K562 (cell line): ENCODE results near the gene RHEB. TPM values are rescaled to one million over a fixed set of nuclear protein-coding genes. Genes with fewer than 3 reads are reported as not detected.

Experiments used
- ATAC-seq: fragments of 200-7000 bp; cut with Tn5 transposase; 3 replicates; pipeline ENCODE4 v1.9.1; 2020; ENCODE audit warnings: moderate library complexity
- BruUV-seq: library from RNA; stranded (reverse); fragments of 400-500 nt; replicated peaks from 2 replicates; lab custom pipeline; 2021; lab: Mats Ljungman, UMichigan
- CTCF ChIA-PET: fragments of 300-600 bp; formaldehyde crosslinking; extraction: SDS; loops from one replicate; lab custom pipeline; 2021; ENCODE audit warnings: low intra/inter-chr PET ratio; lab: Yijun Ruan, JAX
- POLR2A ChIA-PET: fragments of 300-600, 350-650 bp; sonication (Branson Sonifier 250); formaldehyde crosslinking; extraction: SDS; loops from one replicate; lab custom pipeline; 2021; ENCODE audit warnings: antibody characterized with exemption, inconsistent platforms; lab: Yijun Ruan, JAX
- DNase-seq, 4 experiments: peaks; one replicate each; pipeline versions ENCODE4 v3.0.0 to v3.0.0-alpha.2; 2011 to 2018; ENCODE audit warnings: low spot score in 3 of 4, mixed read lengths in 3 of 4; ENCODE audit errors: extremely low read depth in 1 of 4
- FAIRE-seq: peaks from 2 replicates; lab custom pipeline; 2011; peaks lifted over from hg19 to GRCh38; lab: Jason Lieb, UNC
- H2AFZ ChIP-seq: 2 replicates; pipeline ENCODE4 v1.6.0; 2011; ENCODE audit warnings: low read depth, low read length, control low read depth, inconsistent platforms
- H3K27ac ChIP-seq: fragments of 200-600 bp; 3 replicates; pipeline ENCODE4 v1.8.0; 2011; ENCODE audit warnings: low read depth, mild to moderate bottlenecking, control low read depth, inconsistent platforms, low read length, moderate library complexity, mixed read lengths; ENCODE audit errors: extremely low read depth
- H3K27me3 ChIP-seq, 2 experiments: fragments of 300-600 bp in 1 of 2; 2 replicates in 1 of 2; 3 replicates in 1 of 2; pipeline versions ENCODE4 v1.6.0 to v1.8.0; 2011; ENCODE audit warnings: inconsistent platforms in 2 of 2, low read length in 2 of 2, mild to moderate bottlenecking in 1 of 2, mixed read lengths in 1 of 2, moderate library complexity in 1 of 2; ENCODE audit not compliant: control insufficient read depth in 2 of 2, insufficient read depth in 2 of 2
- H3K36me3 ChIP-seq: fragments of 300-600 bp; 3 replicates; pipeline ENCODE4 v1.8.0; 2011; ENCODE audit warnings: mild to moderate bottlenecking, low read length, inconsistent platforms; ENCODE audit not compliant: control insufficient read depth, insufficient read depth
- H3K4me1 ChIP-seq, 2 experiments: fragments of 200-600 bp in 1 of 2; replicated peaks in 1 of 2; 2 replicates in 1 of 2; 3 replicates in 1 of 2; pipeline versions ENCODE4 v1.5.1 to v1.8.0; 2011; ENCODE audit warnings: inconsistent platforms in 2 of 2, low read length in 2 of 2, mild to moderate bottlenecking in 1 of 2, mixed read lengths in 1 of 2, moderate library complexity in 1 of 2; ENCODE audit not compliant: control insufficient read depth in 2 of 2, insufficient read depth in 2 of 2
- H3K4me2 ChIP-seq: 2 replicates; pipeline ENCODE4 v1.6.1; 2011; ENCODE audit warnings: low read length, control low read depth, inconsistent platforms, mixed read lengths; ENCODE audit not compliant: insufficient read depth
- H3K4me3 ChIP-seq: fragments of 200-600 bp; sonication (generic), shearing (Covaris generic); 2 replicates; pipeline ENCODE4 v1.5.1; 2016; ENCODE audit warnings: control low read depth, inconsistent platforms
- H3K79me2 ChIP-seq: fragments of 200-600 bp; 3 replicates; pipeline ENCODE4 v1.8.0; 2011; ENCODE audit warnings: low read length, inconsistent platforms; ENCODE audit not compliant: control insufficient read depth, insufficient read depth
- H3K9ac ChIP-seq, 2 experiments: 2 replicates each; pipeline versions ENCODE4 v1.6.0 to v1.6.1; 2011; ENCODE audit warnings: low read depth in 2 of 2, low read length in 2 of 2, control low read depth in 1 of 2, inconsistent platforms in 1 of 2, mild to moderate bottlenecking in 1 of 2, mixed read lengths in 1 of 2; ENCODE audit not compliant: insufficient read depth in 1 of 2
- H3K9me1 ChIP-seq: one replicate; pipeline ENCODE4 v1.6.0; 2011; ENCODE audit warnings: inconsistent platforms, mild to moderate bottlenecking, low read length, moderate library complexity; ENCODE audit not compliant: control insufficient read depth, insufficient read depth
- H3K9me3 ChIP-seq: replicated peaks from 2 replicates; pipeline ENCODE4 v1.5.1; 2011; ENCODE audit warnings: low read depth, low read length, inconsistent platforms; ENCODE audit not compliant: control insufficient read depth, insufficient read depth
- H4K20me1 ChIP-seq: replicated peaks from 2 replicates; pipeline ENCODE4 v1.6.1; 2011; ENCODE audit warnings: low read length, inconsistent platforms, mixed read lengths; ENCODE audit not compliant: control insufficient read depth, insufficient read depth
- CBFA2T2 ChIP-seq: fragments of 450-650 bp; conservative IDR thresholded peaks from 2 replicates; pipeline ENCODE4 v1.6.1; 2017; ENCODE audit warnings: mild to moderate bottlenecking
- CBFA2T3 ChIP-seq: fragments of 450-650 bp; IDR thresholded peaks from 2 replicates; pipeline ENCODE4 v1.6.1; 2017
- DACH1 ChIP-seq: fragments of 450-650 bp; IDR thresholded peaks from 2 replicates; pipeline ENCODE4 v1.6.1; 2018; ENCODE audit not compliant: partially characterized antibody
- GATAD2A ChIP-seq: fragments of 450-650 bp; IDR thresholded peaks from 2 replicates; pipeline ENCODE4 v1.6.1; 2017
- KDM1A ChIP-seq, 2 experiments: fragments of 450-650 bp; IDR thresholded peaks; 2 replicates each; pipeline ENCODE4 v1.6.1; 2016; ENCODE audit warnings: mild to moderate bottlenecking in 2 of 2
- KLF13 ChIP-seq: fragments of 450-650 bp; IDR thresholded peaks from 2 replicates; pipeline ENCODE4 v1.6.1; 2016; ENCODE audit warnings: missing genetic modification characterization, low read depth, mild to moderate bottlenecking, missing compliant biosample characterization, moderate library complexity, borderline replicate concordance
- MAFG ChIP-seq: fragments of 450-650 bp; conservative IDR thresholded peaks from 2 replicates; pipeline ENCODE4 v1.6.1; 2016; ENCODE audit warnings: missing genetic modification characterization, missing compliant biosample characterization
- MAFK ChIP-seq: IDR thresholded peaks from 2 replicates; pipeline ENCODE4 v1.6.1; 2011; ENCODE audit warnings: low read length, improper control_type of control experiment
- NR2C1 ChIP-seq, 2 experiments: fragments of 450-650 bp; IDR thresholded peaks; 2 replicates each; pipeline ENCODE4 v1.6.1; 2017; ENCODE audit warnings: mild to moderate bottlenecking in 2 of 2, antibody characterized with exemption in 1 of 2, inconsistent platforms in 1 of 2, missing compliant biosample characterization in 1 of 2, missing genetic modification characterization in 1 of 2
- POLR2B ChIP-seq: fragments of 450-650 bp; IDR thresholded peaks from 2 replicates; pipeline ENCODE4 v1.6.1; 2018; ENCODE audit warnings: low read depth; ENCODE audit not compliant: partially characterized antibody
- RBM39 ChIP-seq: fragments of 200-400 bp; formaldehyde crosslinking; optimal IDR thresholded peaks from 2 replicates; pipeline ENCODE3; 2018; ENCODE audit warnings: low read depth, low read length
- SMAD1 ChIP-seq: fragments of 150-350 bp; IDR thresholded peaks from 2 replicates; pipeline ENCODE4 v1.6.1; 2014; ENCODE audit warnings: low read length, low read depth; ENCODE audit not compliant: partially characterized antibody
- SMARCA4 ChIP-seq: fragments of 450-650 bp; IDR thresholded peaks from 2 replicates; pipeline ENCODE4 v1.6.1; 2016
- ZNF316 ChIP-seq: fragments of 450-650 bp; IDR thresholded peaks from 2 replicates; pipeline ENCODE4 v1.6.1; 2016
- WGBS: fragments of 100-300 bp; shearing (Covaris generic); methylation state at CpG from one replicate; pipeline ENCODE4 v1.1.6; 2016; ENCODE audit warnings: low coverage, mixed read lengths; ENCODE audit not compliant: insufficient coverage; ENCODE audit errors: missing lambda C conversion rate; 5-methylcytosine and 5-hydroxymethylcytosine counted together
- in situ Hi-C: fragments of 300-500 bp; cut with MboI; formaldehyde crosslinking; loops from 4 replicates; pipeline ENCODE4 v1.15.0; 2018; ENCODE audit warnings: inconsistent platforms, mixed read lengths
- intact Hi-C: fragments of 100-400 bp; cut with micrococcal nuclease; formaldehyde crosslinking; loops from 2 replicates; pipeline ENCODE4 v1.14.2; 2022
- polyA plus RNA-seq, 8 experiments: library from polyadenylated mRNA; depleted of rRNA in 4 of 8; stranded (reverse) in 5 of 8; unstranded in 3 of 8; fragments of >200 nt; fragmentation: Nextera tagmentation in 2 of 8; fragmentation: Illumina TruSeq in 1 of 8; extraction: Ambion mirVana in 2 of 8; extraction: Trizol in 1 of 8; gene quantifications; 2 replicates each; pipeline versions ENCODE4 v1.2.1 to v1.2.3, GENCODE V29; 2011 to 2014; ENCODE audit warnings: inconsistent platforms in 1 of 8, missing spikeins in 1 of 8
- total RNA-seq, 7 experiments: library from RNA; depleted of rRNA in 6 of 7; stranded (reverse); fragments of >200 nt in 6 of 7; fragmentation: Illumina TruSeq in 2 of 7; extraction: Trizol in 2 of 7; gene quantifications; 2 replicates each; pipeline versions ENCODE4 v1.2.1 to v1.2.3, GENCODE V29; 2011 to 2021; ENCODE audit warnings: low replicate concordance in 1 of 7
- TF ChIP-seq, protein P1 (sequence below): sonication (generic); formaldehyde crosslinking; IDR thresholded peaks from 2 replicates; pipeline ENCODE4 v1.8.1; 2023; ENCODE audit warnings: mild to moderate bottlenecking, missing genetic modification reagents

The RHEB gene
- total and polyA plus RNA-seq, 9 of the 15 experiments (the other 6 are each of a cell fraction or from before 2014, with no cell fraction given): 28.5 to 249 (median 182) TPM

DNA sequence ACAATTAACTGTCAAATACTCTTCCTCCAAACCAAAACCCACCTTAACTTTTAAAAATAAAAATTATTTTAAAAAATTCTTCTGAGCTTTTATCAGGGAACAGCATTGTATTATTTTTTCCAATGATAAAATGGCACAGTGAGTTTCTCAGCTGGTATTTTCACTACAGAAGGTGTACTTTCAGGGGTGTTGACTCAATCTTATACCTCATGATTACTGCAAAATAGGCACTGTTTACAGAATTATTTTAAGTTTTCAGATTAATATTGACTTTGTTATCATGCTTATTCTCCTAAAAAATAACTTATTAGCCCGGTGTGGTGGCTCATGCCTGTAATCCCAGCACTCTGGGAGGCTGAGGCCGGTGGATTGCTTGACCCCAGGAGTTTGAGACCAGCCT lies 24.3 kb downstream of the RHEB start:
- Histone ChIP-seq H3K4me1 (peaks cover 14 to 15% of the 10 kb centered on the region in 2 experiments; a peak in 4 of 5 replicates), H3K9ac (peak overlapping the region in 1 of 2 experiments; percentile 46; a peak in 1 of 4 replicates)
- CTCF ChIA-PET: no interaction called here

DNA sequence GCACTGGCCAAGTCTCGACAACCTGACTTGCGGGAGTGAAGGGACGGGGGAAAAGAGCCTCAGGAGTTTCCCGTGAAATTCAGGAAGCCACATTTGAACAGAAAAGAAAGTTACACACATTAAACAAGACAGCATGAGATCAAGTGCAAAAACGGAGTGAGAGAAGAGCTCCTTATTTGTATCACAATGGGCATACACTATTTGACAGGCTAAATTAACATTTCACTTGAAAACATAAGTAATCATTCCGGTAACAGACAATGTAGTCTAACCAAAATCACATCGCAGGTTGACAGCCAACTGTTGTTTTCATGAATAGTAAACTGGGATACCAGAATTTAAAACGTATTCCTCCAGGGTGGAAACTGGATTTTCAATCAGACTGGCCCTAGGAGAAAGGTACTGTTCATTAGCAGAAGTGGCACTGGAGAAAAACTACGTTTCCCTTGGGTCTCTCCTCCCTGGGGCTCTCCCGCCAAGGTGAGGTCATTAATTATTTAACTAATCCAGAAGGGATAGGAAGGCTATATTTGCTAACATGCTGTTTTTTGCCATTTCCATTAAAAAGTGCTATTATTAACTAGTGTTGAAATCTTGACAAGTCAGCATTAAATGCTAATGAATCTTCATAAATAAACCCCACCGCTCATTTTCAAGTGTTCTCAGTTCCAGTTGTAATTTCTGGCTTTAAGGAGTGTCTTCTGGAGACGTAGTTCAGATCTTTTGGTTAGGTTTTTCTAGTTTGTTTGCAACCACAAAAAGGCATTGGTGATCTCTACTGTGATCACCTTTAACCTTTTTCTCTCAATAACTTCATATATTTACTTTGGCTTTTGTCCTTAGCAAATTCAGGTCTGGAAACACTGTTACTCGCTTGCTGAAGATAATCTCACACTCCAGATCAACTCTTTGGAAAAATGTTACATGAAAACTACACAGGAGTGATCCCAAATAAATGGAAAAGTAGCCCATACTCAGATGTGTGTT lies 25.1 kb downstream of the RHEB start:
- in situ Hi-C loops: no loop called here
- 82% methylated on average over 13 of the region's 13 CpGs for WGBS
- TF ChIP-seq, protein P1, sequence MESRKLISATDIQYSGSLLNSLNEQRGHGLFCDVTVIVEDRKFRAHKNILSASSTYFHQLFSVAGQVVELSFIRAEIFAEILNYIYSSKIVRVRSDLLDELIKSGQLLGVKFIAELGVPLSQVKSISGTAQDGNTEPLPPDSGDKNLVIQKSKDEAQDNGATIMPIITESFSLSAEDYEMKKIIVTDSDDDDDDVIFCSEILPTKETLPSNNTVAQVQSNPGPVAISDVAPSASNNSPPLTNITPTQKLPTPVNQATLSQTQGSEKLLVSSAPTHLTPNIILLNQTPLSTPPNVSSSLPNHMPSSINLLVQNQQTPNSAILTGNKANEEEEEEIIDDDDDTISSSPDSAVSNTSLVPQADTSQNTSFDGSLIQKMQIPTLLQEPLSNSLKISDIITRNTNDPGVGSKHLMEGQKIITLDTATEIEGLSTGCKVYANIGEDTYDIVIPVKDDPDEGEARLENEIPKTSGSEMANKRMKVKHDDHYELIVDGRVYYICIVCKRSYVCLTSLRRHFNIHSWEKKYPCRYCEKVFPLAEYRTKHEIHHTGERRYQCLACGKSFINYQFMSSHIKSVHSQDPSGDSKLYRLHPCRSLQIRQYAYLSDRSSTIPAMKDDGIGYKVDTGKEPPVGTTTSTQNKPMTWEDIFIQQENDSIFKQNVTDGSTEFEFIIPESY: peak; percentile 27; the same call in 1 of the 2 replicates
- TF ChIP-seq ZNF316 (peak; percentile 97), SMAD1 (no peak), MAFG (tag) (peak; percentile 87), DACH1 (peak; percentile 41), NR2C1 (IDR thresholded peaks at IDR 0.05) (no peak), NR2C1 (tag; IDR thresholded peaks at IDR 0.05) (no peak), MAFK (peak; percentile 84), RBM39 (no peak), POLR2B (peak; percentile 24), GATAD2A (no peak), KLF13 (tag) (no peak)

More for the DNA sequence above, 24.3 kb downstream of the RHEB start:
- WGBS: 27% methylated on average over 2 of the region's 2 CpGs
- no peak overlapping the region for H3K4me3 ChIP-seq
- H3K79me2 ChIP-seq: peaks cover 100% of the 10 kb centered on the region
- ATAC-seq (no peak), DNase-seq (no peak), FAIRE-seq (no peak)
- intact Hi-C loops: no loop called here
- H2AFZ ChIP-seq: no peak overlapping the region
- H3K27me3 ChIP-seq: no peaks in the 10 kb centered on the region
- no TSS peak for BruUV-seq
- POLR2A ChIA-PET: interaction anchor here (0.7 to 4.5 kb wide), 2 partner anchors 12 to 17 kb away, joined by 4 to 30 read pairs; no protein-coding TSS in a partner anchor
- H3K9me3 ChIP-seq: no peaks in the 10 kb centered on the region
- H3K4me2 ChIP-seq: no peak overlapping the region
- peaks cover 49% of the 10 kb centered on the region for H4K20me1 ChIP-seq
- TF ChIP-seq CBFA2T3 (0 out of 2 replicates have a peak, but pooled peaks have one; percentile 50), SMARCA4 (no peak), KDM1A (IDR thresholded peaks at IDR 0.05) (peak in 1 of 2 experiments; percentile 19; a peak in 1 of 4 replicates), CBFA2T2 (peak; percentile 31; the same call in 1 of the 2 replicates)
- peaks cover 10% of the 10 kb centered on the region for H3K9me1 ChIP-seq
- no peak overlapping the region for H3K27ac ChIP-seq
- in situ Hi-C loops: no loop called here
- H3K36me3 ChIP-seq: peaks cover 27% of the 10 kb centered on the region

More for the DNA sequence above, 25.1 kb downstream of the RHEB start:
- intact Hi-C loops: no loop called here
- H3K4me2 ChIP-seq: no peak overlapping the region
- H3K9me3 ChIP-seq: no peaks in the 10 kb centered on the region
- no peak overlapping the region for H3K4me3 ChIP-seq
- no peak overlapping the region for H3K27ac ChIP-seq
- ChIA-PET CTCF (no interaction called here), POLR2A (interaction anchor here (0.7 to 4.5 kb wide), 2 partner anchors 13 to 18 kb away, joined by 4 to 30 read pairs; no protein-coding TSS in a partner anchor)
- DNase-seq: no peak
- no TSS peak for BruUV-seq
- peaks cover 98% of the 10 kb centered on the region for H3K79me2 ChIP-seq
- H3K9me1 ChIP-seq: peaks cover 10% of the 10 kb centered on the region
- H3K4me1 ChIP-seq: peaks cover 14 to 15% of the 10 kb centered on the region in 2 experiments; a peak in 4 of 5 replicates
- H2AFZ ChIP-seq: no peak overlapping the region
- no peak overlapping the region for H3K9ac ChIP-seq
- ATAC-seq: no peak
- FAIRE-seq: no peak
- peaks cover 35% of the 10 kb centered on the region for H3K36me3 ChIP-seq
- H3K27me3 ChIP-seq: no peaks in the 10 kb centered on the region
- H4K20me1 ChIP-seq: peaks cover 44% of the 10 kb centered on the region
